HEK293 (cell line): ENCODE data around the gene PARP15.

Experiments
- CTCF ChIA-PET: fragments of 350-600 bp; formaldehyde crosslinking; extraction: SDS; loops from one replicate; lab custom pipeline; 2021; ENCODE audit warnings: antibody characterized with exemption; lab: Yijun Ruan, JAX
- POLR2A ChIA-PET: fragments of 300-600 bp; formaldehyde crosslinking; extraction: SDS; loops from one replicate; lab custom pipeline; 2020; ENCODE audit warnings: antibody characterized with exemption, inconsistent platforms; lab: Yijun Ruan, JAX
- H3K27ac ChIP-seq: fragments of 200-500 bp; sonication (Bioruptor generic); 2 replicates; pipeline ENCODE4 v1.5.1; 2014; ENCODE audit warnings: low read depth, low read length, control low read depth, inconsistent platforms; ENCODE audit errors: extremely low read depth
- H3K36me3 ChIP-seq, 2 experiments: fragments of 200-500 bp in 1 of 2; sonication (Bioruptor generic) in 1 of 2; 1 replicate in 1 of 2; 2 replicates in 1 of 2; pipeline ENCODE4 v1.5.1; 2014 to 2017; ENCODE audit warnings: inconsistent platforms in 2 of 2, low read length in 2 of 2; ENCODE audit not compliant: control insufficient read depth in 2 of 2, insufficient read depth in 1 of 2
- H3K4me1 ChIP-seq: fragments of 200-500 bp; sonication (Bioruptor generic); 2 replicates; pipeline ENCODE4 v1.5.1; 2014; ENCODE audit warnings: mild to moderate bottlenecking, low read length, inconsistent platforms; ENCODE audit not compliant: control insufficient read depth, insufficient read depth
- H3K4me3 ChIP-seq: 2 replicates; pipeline ENCODE4 v1.5.1; 2011; ENCODE audit warnings: low read depth, mild to moderate bottlenecking, control low read depth, low read length, moderate library complexity
- H3K9me3 ChIP-seq: fragments of 200-500 bp; sonication (Bioruptor generic); 2 replicates; pipeline ENCODE4 v1.5.1; 2014; ENCODE audit warnings: low read depth, low read length, inconsistent platforms; ENCODE audit not compliant: control insufficient read depth, insufficient read depth
- EGR2 ChIP-seq: fragments of 450-650 bp; formaldehyde crosslinking; IDR thresholded peaks from 2 replicates; pipeline ENCODE4 v1.5.1; 2016; ENCODE audit warnings: low read depth, missing biosample characterization, missing genetic modification characterization
- GLI2 ChIP-seq: fragments of 450-650 bp; formaldehyde crosslinking; IDR thresholded peaks from 2 replicates; pipeline ENCODE4; 2017; ENCODE audit warnings: missing biosample characterization, missing genetic modification characterization, low read depth, borderline replicate concordance
- RBAK ChIP-seq: fragments of 450-650 bp; formaldehyde crosslinking; IDR thresholded peaks from 2 replicates; pipeline ENCODE4 v1.5.1; 2016; ENCODE audit warnings: missing biosample characterization, missing genetic modification characterization
- SP7 ChIP-seq: fragments of 450-650 bp; formaldehyde crosslinking; IDR thresholded peaks from 2 replicates; pipeline ENCODE4 v1.5.1; 2016; ENCODE audit warnings: missing biosample characterization, missing genetic modification characterization
- TSHZ1 ChIP-seq: fragments of 450-650 bp; formaldehyde crosslinking; IDR thresholded peaks from 2 replicates; pipeline ENCODE4 v1.5.1; 2016; ENCODE audit warnings: missing biosample characterization, missing genetic modification characterization, borderline replicate concordance
- ZNF112 ChIP-seq: fragments of 450-650 bp; formaldehyde crosslinking; IDR thresholded peaks from 2 replicates; pipeline ENCODE4 v1.5.0; 2017; ENCODE audit warnings: missing biosample characterization, missing genetic modification characterization
- ZNF114 ChIP-seq: fragments of 450-650 bp; formaldehyde crosslinking; IDR thresholded peaks from 2 replicates; pipeline ENCODE4 v1.5.0; 2017; ENCODE audit warnings: missing biosample characterization, missing genetic modification characterization
- ZNF121 ChIP-seq: fragments of 450-650 bp; formaldehyde crosslinking; IDR thresholded peaks from 2 replicates; pipeline ENCODE4 v1.5.1; 2016; ENCODE audit warnings: missing biosample characterization, missing genetic modification characterization
- ZNF132 ChIP-seq: fragments of 450-650 bp; formaldehyde crosslinking; IDR thresholded peaks from 2 replicates; pipeline ENCODE4 v1.5.1; 2017; ENCODE audit warnings: missing biosample characterization, missing genetic modification characterization, borderline replicate concordance
- ZNF133 ChIP-seq: fragments of 450-650 bp; formaldehyde crosslinking; IDR thresholded peaks from 2 replicates; pipeline ENCODE4 v1.5.1; 2016; ENCODE audit warnings: missing biosample characterization, missing genetic modification characterization
- ZNF19 ChIP-seq: fragments of 450-650 bp; formaldehyde crosslinking; IDR thresholded peaks from 2 replicates; pipeline ENCODE4; 2016; ENCODE audit warnings: missing biosample characterization, missing genetic modification characterization, low read depth
- ZNF202 ChIP-seq: fragments of 450-650 bp; formaldehyde crosslinking; IDR thresholded peaks from 2 replicates; pipeline ENCODE4 v1.5.1; 2016; ENCODE audit warnings: missing biosample characterization, missing genetic modification characterization, borderline replicate concordance
- ZNF223 ChIP-seq: fragments of 450-650 bp; formaldehyde crosslinking; IDR thresholded peaks from 2 replicates; pipeline ENCODE4 v1.5.1; 2016; ENCODE audit warnings: missing biosample characterization, missing genetic modification characterization
- ZNF302 ChIP-seq: fragments of 450-650 bp; formaldehyde crosslinking; IDR thresholded peaks from 2 replicates; pipeline ENCODE4 v1.5.1; 2016; ENCODE audit warnings: missing biosample characterization, missing genetic modification characterization, low read depth
- ZNF48 ChIP-seq: fragments of 450-650 bp; formaldehyde crosslinking; IDR thresholded peaks from 2 replicates; pipeline ENCODE4 v1.5.1; 2016; ENCODE audit warnings: missing biosample characterization, missing genetic modification characterization
- ZNF549 ChIP-seq: fragments of 450-650 bp; IDR thresholded peaks from 2 replicates; pipeline ENCODE4 v1.5.1; 2018; ENCODE audit warnings: missing biosample characterization, missing genetic modification characterization, mild to moderate bottlenecking, inconsistent platforms, moderate library complexity
- ZNF561 ChIP-seq: fragments of 450-650 bp; IDR thresholded peaks from 2 replicates; pipeline ENCODE4 v1.5.1; 2018; ENCODE audit warnings: missing biosample characterization, missing genetic modification characterization, borderline replicate concordance
- ZNF610 ChIP-seq: fragments of 450-650 bp; formaldehyde crosslinking; IDR thresholded peaks from 2 replicates; pipeline ENCODE4 v1.5.1; 2016; ENCODE audit warnings: missing biosample characterization, missing genetic modification characterization, borderline replicate concordance
- ZNF660 ChIP-seq: fragments of 450-650 bp; IDR thresholded peaks from 2 replicates; pipeline ENCODE4 v1.5.1; 2018; ENCODE audit warnings: missing biosample characterization, mild to moderate bottlenecking, missing genetic modification characterization
- ZNF670 ChIP-seq: fragments of 450-650 bp; formaldehyde crosslinking; IDR thresholded peaks from 2 replicates; pipeline ENCODE4 v1.5.1; 2016; ENCODE audit warnings: missing biosample characterization, missing genetic modification characterization, low read depth
- ZNF677 ChIP-seq: fragments of 450-650 bp; IDR thresholded peaks from 2 replicates; pipeline ENCODE4 v1.5.0; 2018; ENCODE audit warnings: missing biosample characterization, mild to moderate bottlenecking, missing genetic modification characterization, moderate library complexity
- ZNF704 ChIP-seq: fragments of 450-650 bp; formaldehyde crosslinking; IDR thresholded peaks from 2 replicates; pipeline ENCODE4 v1.5.1; 2016; ENCODE audit warnings: missing biosample characterization, missing genetic modification characterization

Gene PARP15

GRCh38 chr3:122620399-122620798 is 42.9 kb downstream of the PARP15 start:
- TF ChIP-seq ZNF660 (tag by site-specific recombination) (no peak), ZNF549 (tag by site-specific recombination) (no peak), ZNF677 (no peak), SP7 (no peak), ZNF48 (no peak), ZNF670 (no peak), ZNF223 (no peak), ZNF114 (no peak), EGR2 (no peak), ZNF121 (no peak), ZNF19 (tag by site-specific recombination) (no peak), ZNF112 (tag by site-specific recombination) (no peak), ZNF202 (tag by site-specific recombination) (no peak), TSHZ1 (tag by site-specific recombination) (no peak), ZNF302 (tag by site-specific recombination) (no peak), ZNF704 (tag by site-specific recombination) (no peak), ZNF133 (no peak), ZNF132 (tag by site-specific recombination) (no peak)
- ChIA-PET CTCF (no interaction called here), POLR2A (no interaction called here)
- H3K4me1 ChIP-seq, result no peaks in the 10 kb centered on the region
- H3K4me3 ChIP-seq, result no peak overlapping the region
- no peaks in the 10 kb centered on the region for H3K9me3 ChIP-seq
- H3K27ac ChIP-seq, result no peak overlapping the region
- no peaks in the 10 kb centered on the region for H3K36me3 ChIP-seq

GRCh38 chr3:122621112-122621511 is 43.7 kb downstream of the PARP15 start:
- no peaks in the 10 kb centered on the region for H3K36me3 ChIP-seq
- H3K4me3 ChIP-seq, result no peak overlapping the region
- no peaks in the 10 kb centered on the region for H3K4me1 ChIP-seq
- CTCF ChIA-PET, result no interaction called here
- no peak for TF ChIP-seq ZNF561
- TF ChIP-seq RBAK (tag by site-specific recombination), result no peak
- no peak for TF ChIP-seq GLI2
- no peak for TF ChIP-seq ZNF610 (tag by site-specific recombination)
- TF ChIP-seq, all 188 proteins: peak for 0
- no peaks in the 10 kb centered on the region for H3K9me3 ChIP-seq
- no peak overlapping the region for H3K27ac ChIP-seq
- POLR2A ChIA-PET, result no interaction called here
